C4-2B (cell line): Measurements from ENCODE around the gene CMYA5.

Source experiments
- ZFX ChIP-seq: fragments of 450-650 bp; IDR thresholded peaks from 2 replicates; pipeline ENCODE4 v1.6.1; 2017
- TF ChIP-seq, protein P1 (sequence below): fragments of 450-650 bp; conservative IDR thresholded peaks from 2 replicates; pipeline ENCODE4 v1.5.1; 2017; ENCODE audit warnings: mild to moderate bottlenecking

DNA sequence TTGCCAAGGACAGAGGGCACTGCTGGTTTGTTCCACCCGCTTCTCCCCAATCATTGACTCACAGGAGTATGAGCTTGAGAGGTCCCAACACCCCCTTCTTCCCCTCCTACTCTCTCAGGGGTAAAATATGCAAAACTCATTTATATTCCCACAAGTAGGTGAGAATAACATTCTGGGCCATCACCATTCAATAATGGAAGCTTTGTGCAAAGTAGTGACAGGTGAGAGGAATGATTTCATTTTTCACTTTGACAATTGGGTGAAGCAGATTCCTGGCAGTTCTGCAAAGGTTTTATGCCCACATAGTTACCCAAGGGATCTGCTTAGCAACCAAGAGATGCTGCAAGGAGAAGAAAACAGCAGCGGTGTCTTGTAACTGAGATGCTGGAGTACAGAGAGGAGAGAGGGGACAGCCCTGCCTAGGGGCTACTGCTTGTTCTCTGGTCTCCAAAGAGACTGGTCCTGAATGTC, 137.6 kb downstream of the CMYA5 start:
- TF ChIP-seq, protein P1, sequence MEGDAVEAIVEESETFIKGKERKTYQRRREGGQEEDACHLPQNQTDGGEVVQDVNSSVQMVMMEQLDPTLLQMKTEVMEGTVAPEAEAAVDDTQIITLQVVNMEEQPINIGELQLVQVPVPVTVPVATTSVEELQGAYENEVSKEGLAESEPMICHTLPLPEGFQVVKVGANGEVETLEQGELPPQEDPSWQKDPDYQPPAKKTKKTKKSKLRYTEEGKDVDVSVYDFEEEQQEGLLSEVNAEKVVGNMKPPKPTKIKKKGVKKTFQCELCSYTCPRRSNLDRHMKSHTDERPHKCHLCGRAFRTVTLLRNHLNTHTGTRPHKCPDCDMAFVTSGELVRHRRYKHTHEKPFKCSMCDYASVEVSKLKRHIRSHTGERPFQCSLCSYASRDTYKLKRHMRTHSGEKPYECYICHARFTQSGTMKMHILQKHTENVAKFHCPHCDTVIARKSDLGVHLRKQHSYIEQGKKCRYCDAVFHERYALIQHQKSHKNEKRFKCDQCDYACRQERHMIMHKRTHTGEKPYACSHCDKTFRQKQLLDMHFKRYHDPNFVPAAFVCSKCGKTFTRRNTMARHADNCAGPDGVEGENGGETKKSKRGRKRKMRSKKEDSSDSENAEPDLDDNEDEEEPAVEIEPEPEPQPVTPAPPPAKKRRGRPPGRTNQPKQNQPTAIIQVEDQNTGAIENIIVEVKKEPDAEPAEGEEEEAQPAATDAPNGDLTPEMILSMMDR = no peak
- no peak for TF ChIP-seq ZFX
